ENCODE data around the gene LCE1E.

GRCh38 chr1:152796421-152796820 lies 10.4 kb downstream of the LCE1E start, which contains the start of gene LCE1D:
- TF ChIP-seq CTCF (IDR thresholded peaks at IDR 0.05) (no peak), POLR2AphosphoS5 (IDR thresholded peaks at IDR 0.05) (no peak)

Data from transverse colon (tissue), 4 donors.